HEK293 (cell line): ENCODE data around the gene PRKAG3.

Experiments used
- GLIS1 ChIP-seq: fragments of 450-650 bp; formaldehyde crosslinking; IDR thresholded peaks from 2 replicates; pipeline ENCODE4 v1.5.1; 2016; ENCODE audit warnings: missing biosample characterization, missing genetic modification characterization
- KLF8 ChIP-seq: fragments of 450-650 bp; formaldehyde crosslinking; IDR thresholded peaks from 2 replicates; pipeline ENCODE4 v1.5.1; 2016; ENCODE audit warnings: missing biosample characterization, missing genetic modification characterization
- MEIS1 ChIP-seq: sonication (generic); formaldehyde crosslinking; IDR thresholded peaks from 2 replicates; pipeline ENCODE4 v1.8.1; 2022; ENCODE audit warnings: missing genetic modification reagents, mild to moderate bottlenecking, borderline replicate concordance
- OSR2 ChIP-seq: fragments of 450-650 bp; formaldehyde crosslinking; IDR thresholded peaks from 2 replicates; pipeline ENCODE4 v1.5.1; 2016; ENCODE audit warnings: missing biosample characterization, missing genetic modification characterization
- ZBTB48 ChIP-seq: fragments of 450-650 bp; formaldehyde crosslinking; IDR thresholded peaks from 2 replicates; pipeline ENCODE4 v1.5.1; 2016; ENCODE audit warnings: missing biosample characterization, missing genetic modification characterization
- ZBTB7A ChIP-seq: fragments of 450-650 bp; formaldehyde crosslinking; IDR thresholded peaks from 2 replicates; pipeline ENCODE4 v1.5.1; 2016; ENCODE audit warnings: low read depth, missing biosample characterization, missing genetic modification characterization
- ZFP3 ChIP-seq: fragments of 450-650 bp; formaldehyde crosslinking; IDR thresholded peaks from 2 replicates; pipeline ENCODE4 v1.5.1; 2016; ENCODE audit warnings: low read depth, missing biosample characterization, missing genetic modification characterization
- ZFP37 ChIP-seq: fragments of 450-650 bp; formaldehyde crosslinking; IDR thresholded peaks from 2 replicates; pipeline ENCODE4 v1.5.1; 2016; ENCODE audit warnings: missing biosample characterization, missing genetic modification characterization
- ZNF132 ChIP-seq: fragments of 450-650 bp; formaldehyde crosslinking; IDR thresholded peaks from 2 replicates; pipeline ENCODE4 v1.5.1; 2017; ENCODE audit warnings: missing biosample characterization, missing genetic modification characterization, borderline replicate concordance
- ZNF175 ChIP-seq: fragments of 450-650 bp; formaldehyde crosslinking; IDR thresholded peaks from 2 replicates; pipeline ENCODE4 v1.5.1; 2016; ENCODE audit warnings: missing biosample characterization, missing genetic modification characterization
- ZNF184 ChIP-seq: fragments of 450-650 bp; IDR thresholded peaks from 2 replicates; pipeline ENCODE4 v1.5.1; 2018; ENCODE audit warnings: missing biosample characterization, mild to moderate bottlenecking, missing genetic modification characterization
- ZNF350 ChIP-seq: fragments of 450-650 bp; formaldehyde crosslinking; IDR thresholded peaks from 2 replicates; pipeline ENCODE4 v1.5.0; 2017; ENCODE audit warnings: missing biosample characterization, mild to moderate bottlenecking, missing genetic modification characterization
- ZNF37A ChIP-seq: fragments of 450-650 bp; IDR thresholded peaks from 2 replicates; pipeline ENCODE4 v1.5.1; 2018; ENCODE audit warnings: missing biosample characterization, missing genetic modification characterization
- ZNF426 ChIP-seq: fragments of 450-650 bp; formaldehyde crosslinking; IDR thresholded peaks from 2 replicates; pipeline ENCODE4 v1.5.1; 2017; ENCODE audit warnings: missing biosample characterization, missing genetic modification characterization, mild to moderate bottlenecking, inconsistent platforms, moderate library complexity
- ZNF544 ChIP-seq: fragments of 450-650 bp; formaldehyde crosslinking; IDR thresholded peaks from 2 replicates; pipeline ENCODE4 v1.5.0; 2017; ENCODE audit warnings: missing biosample characterization, missing genetic modification characterization
- ZNF623 ChIP-seq: fragments of 450-650 bp; formaldehyde crosslinking; IDR thresholded peaks from 2 replicates; pipeline ENCODE4 v1.5.1; 2016; ENCODE audit warnings: missing biosample characterization, missing genetic modification characterization
- ZNF626 ChIP-seq: fragments of 450-650 bp; sonication (Bioruptor Pico); formaldehyde crosslinking; IDR thresholded peaks from 2 replicates; pipeline ENCODE4 v1.5.1; 2018; ENCODE audit warnings: missing biosample characterization, missing genetic modification characterization, inconsistent platforms
- ZNF629 ChIP-seq: fragments of 450-650 bp; formaldehyde crosslinking; IDR thresholded peaks from 2 replicates; pipeline ENCODE4 v1.5.1; 2017; ENCODE audit warnings: missing biosample characterization, missing genetic modification characterization
- ZNF654 ChIP-seq: fragments of 450-650 bp; formaldehyde crosslinking; IDR thresholded peaks from 2 replicates; pipeline ENCODE4 v1.5.1; 2016; ENCODE audit warnings: low read depth, missing biosample characterization, missing genetic modification characterization
- ZNF768 ChIP-seq: fragments of 450-650 bp; formaldehyde crosslinking; IDR thresholded peaks from 2 replicates; pipeline ENCODE4 v1.5.1; 2018; ENCODE audit warnings: missing biosample characterization, mild to moderate bottlenecking, missing genetic modification characterization
- ZNF837 ChIP-seq: fragments of 450-650 bp; formaldehyde crosslinking; IDR thresholded peaks from 2 replicates; pipeline ENCODE4 v1.5.1; 2016; ENCODE audit warnings: missing biosample characterization, missing genetic modification characterization
- ZSCAN16 ChIP-seq: fragments of 450-650 bp; formaldehyde crosslinking; IDR thresholded peaks from 2 replicates; pipeline ENCODE4 v1.5.1; 2016; ENCODE audit warnings: missing biosample characterization, missing genetic modification characterization
- TF ChIP-seq, protein P1 (sequence below): IDR thresholded peaks from 2 replicates; pipeline ENCODE4 v1.6.1; 2011; ENCODE audit warnings: mild to moderate bottlenecking, low read depth, low read length, borderline replicate concordance
- TF ChIP-seq, protein P2 (sequence below): fragments of 450-650 bp; formaldehyde crosslinking; IDR thresholded peaks from 2 replicates; pipeline ENCODE4 v1.5.1; 2016; ENCODE audit warnings: missing biosample characterization, missing genetic modification characterization, borderline replicate concordance
- TF ChIP-seq, protein P3 (sequence below): fragments of 450-650 bp; IDR thresholded peaks from 2 replicates; pipeline ENCODE4 v1.5.1; 2018; ENCODE audit warnings: missing biosample characterization, missing genetic modification characterization
- TF ChIP-seq, protein P4 (sequence below): fragments of 450-650 bp; formaldehyde crosslinking; IDR thresholded peaks from 2 replicates; pipeline ENCODE4 v1.5.1; 2016; ENCODE audit warnings: missing biosample characterization, missing genetic modification characterization
- TF ChIP-seq, protein P5 (sequence below): fragments of 450-650 bp; formaldehyde crosslinking; IDR thresholded peaks from 2 replicates; pipeline ENCODE4 v1.5.1; 2016; ENCODE audit warnings: missing biosample characterization, missing genetic modification characterization
- TF ChIP-seq, protein P6 (sequence below): fragments of 450-650 bp; formaldehyde crosslinking; IDR thresholded peaks from 2 replicates; pipeline ENCODE4 v1.5.1; 2016; ENCODE audit warnings: missing biosample characterization, missing genetic modification characterization

PRKAG3 gene

DNA sequence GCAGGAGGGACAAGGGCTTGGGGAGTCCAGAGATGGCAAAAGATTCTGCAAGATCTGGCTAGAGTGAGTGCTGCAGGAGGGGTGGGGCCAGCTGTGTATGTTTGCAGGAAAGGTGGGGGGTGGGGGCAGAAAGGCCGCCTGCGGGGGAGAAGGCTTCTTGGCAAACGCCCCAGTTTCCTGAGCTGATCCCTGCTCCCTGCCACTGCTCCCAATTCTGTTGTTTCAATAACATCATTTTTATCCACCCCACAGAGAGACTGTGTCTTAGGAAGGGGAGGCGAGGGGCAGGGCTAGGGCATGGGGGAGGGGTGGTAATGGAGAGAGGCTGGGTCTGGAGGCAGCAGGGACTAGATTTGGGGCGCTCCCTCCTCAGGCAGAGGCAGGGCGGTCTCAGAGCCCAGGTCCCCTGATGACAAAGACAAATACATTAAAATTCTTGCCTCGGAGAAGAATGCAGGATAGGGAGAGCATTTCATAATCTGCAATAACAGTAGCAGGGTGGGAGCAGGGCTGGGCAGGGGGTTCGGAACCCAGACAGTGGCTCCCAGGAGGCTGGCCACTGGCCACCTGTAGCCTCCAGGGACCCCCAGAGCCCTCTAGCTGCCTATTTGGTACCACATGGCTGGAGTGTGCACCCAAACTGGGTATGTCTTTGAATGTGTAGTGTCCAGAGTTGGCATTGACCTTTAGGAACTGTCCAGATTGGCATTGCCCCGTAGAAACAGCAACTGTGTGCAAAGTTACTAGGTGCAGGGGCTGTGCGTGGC lies 26.0 kb upstream of the PRKAG3 start (continued):
- TF ChIP-seq, protein P1, sequence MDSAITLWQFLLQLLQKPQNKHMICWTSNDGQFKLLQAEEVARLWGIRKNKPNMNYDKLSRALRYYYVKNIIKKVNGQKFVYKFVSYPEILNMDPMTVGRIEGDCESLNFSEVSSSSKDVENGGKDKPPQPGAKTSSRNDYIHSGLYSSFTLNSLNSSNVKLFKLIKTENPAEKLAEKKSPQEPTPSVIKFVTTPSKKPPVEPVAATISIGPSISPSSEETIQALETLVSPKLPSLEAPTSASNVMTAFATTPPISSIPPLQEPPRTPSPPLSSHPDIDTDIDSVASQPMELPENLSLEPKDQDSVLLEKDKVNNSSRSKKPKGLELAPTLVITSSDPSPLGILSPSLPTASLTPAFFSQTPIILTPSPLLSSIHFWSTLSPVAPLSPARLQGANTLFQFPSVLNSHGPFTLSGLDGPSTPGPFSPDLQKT = no peak
- TF ChIP-seq MEIS1 (CRISPR knock-in tag) (no peak), ZFP37 (tag by site-specific recombination) (no peak), ZNF626 (no peak), GLIS1 (tag by site-specific recombination) (peak; percentile 87), ZFP3 (tag by site-specific recombination) (no peak), ZNF184 (tag by site-specific recombination) (no peak), ZNF426 (no peak), ZNF37A (tag by site-specific recombination) (no peak), ZSCAN16 (tag by site-specific recombination) (no peak), ZBTB48 (tag by site-specific recombination) (no peak), ZNF768 (tag by site-specific recombination) (no peak), ZNF544 (no peak), ZBTB7A (no peak), ZNF629 (tag by site-specific recombination) (0 out of 2 replicates have a peak, but pooled peaks have one; percentile 18), ZNF132 (tag by site-specific recombination) (no peak), ZNF837 (tag by site-specific recombination) (no peak), ZNF654 (tag by site-specific recombination) (no peak), ZNF350 (tag by site-specific recombination) (no peak), ZNF623 (tag by site-specific recombination) (no peak), OSR2 (tag by site-specific recombination) (peak; percentile 76), ZNF175 (no peak), KLF8 (tag by site-specific recombination) (no peak)
- TF ChIP-seq, protein P2, sequence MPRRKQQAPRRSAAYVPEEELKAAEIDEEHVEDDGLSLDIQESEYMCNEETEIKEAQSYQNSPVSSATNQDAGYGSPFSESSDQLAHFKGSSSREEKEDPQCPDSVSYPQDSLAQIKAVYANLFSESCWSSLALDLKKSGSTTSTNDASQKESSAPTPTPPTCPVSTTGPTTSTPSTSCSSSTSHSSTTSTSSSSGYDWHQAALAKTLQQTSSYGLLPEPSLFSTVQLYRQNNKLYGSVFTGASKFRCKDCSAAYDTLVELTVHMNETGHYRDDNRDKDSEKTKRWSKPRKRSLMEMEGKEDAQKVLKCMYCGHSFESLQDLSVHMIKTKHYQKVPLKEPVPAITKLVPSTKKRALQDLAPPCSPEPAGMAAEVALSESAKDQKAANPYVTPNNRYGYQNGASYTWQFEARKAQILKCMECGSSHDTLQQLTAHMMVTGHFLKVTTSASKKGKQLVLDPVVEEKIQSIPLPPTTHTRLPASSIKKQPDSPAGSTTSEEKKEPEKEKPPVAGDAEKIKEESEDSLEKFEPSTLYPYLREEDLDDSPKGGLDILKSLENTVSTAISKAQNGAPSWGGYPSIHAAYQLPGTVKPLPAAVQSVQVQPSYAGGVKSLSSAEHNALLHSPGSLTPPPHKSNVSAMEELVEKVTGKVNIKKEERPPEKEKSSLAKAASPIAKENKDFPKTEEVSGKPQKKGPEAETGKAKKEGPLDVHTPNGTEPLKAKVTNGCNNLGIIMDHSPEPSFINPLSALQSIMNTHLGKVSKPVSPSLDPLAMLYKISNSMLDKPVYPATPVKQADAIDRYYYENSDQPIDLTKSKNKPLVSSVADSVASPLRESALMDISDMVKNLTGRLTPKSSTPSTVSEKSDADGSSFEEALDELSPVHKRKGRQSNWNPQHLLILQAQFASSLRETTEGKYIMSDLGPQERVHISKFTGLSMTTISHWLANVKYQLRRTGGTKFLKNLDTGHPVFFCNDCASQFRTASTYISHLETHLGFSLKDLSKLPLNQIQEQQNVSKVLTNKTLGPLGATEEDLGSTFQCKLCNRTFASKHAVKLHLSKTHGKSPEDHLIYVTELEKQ = no peak
- TF ChIP-seq, protein P3, sequence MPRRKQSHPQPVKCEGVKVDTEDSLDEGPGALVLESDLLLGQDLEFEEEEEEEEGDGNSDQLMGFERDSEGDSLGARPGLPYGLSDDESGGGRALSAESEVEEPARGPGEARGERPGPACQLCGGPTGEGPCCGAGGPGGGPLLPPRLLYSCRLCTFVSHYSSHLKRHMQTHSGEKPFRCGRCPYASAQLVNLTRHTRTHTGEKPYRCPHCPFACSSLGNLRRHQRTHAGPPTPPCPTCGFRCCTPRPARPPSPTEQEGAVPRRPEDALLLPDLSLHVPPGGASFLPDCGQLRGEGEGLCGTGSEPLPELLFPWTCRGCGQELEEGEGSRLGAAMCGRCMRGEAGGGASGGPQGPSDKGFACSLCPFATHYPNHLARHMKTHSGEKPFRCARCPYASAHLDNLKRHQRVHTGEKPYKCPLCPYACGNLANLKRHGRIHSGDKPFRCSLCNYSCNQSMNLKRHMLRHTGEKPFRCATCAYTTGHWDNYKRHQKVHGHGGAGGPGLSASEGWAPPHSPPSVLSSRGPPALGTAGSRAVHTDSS (tag by site-specific recombination) = no peak
- TF ChIP-seq, protein P4, sequence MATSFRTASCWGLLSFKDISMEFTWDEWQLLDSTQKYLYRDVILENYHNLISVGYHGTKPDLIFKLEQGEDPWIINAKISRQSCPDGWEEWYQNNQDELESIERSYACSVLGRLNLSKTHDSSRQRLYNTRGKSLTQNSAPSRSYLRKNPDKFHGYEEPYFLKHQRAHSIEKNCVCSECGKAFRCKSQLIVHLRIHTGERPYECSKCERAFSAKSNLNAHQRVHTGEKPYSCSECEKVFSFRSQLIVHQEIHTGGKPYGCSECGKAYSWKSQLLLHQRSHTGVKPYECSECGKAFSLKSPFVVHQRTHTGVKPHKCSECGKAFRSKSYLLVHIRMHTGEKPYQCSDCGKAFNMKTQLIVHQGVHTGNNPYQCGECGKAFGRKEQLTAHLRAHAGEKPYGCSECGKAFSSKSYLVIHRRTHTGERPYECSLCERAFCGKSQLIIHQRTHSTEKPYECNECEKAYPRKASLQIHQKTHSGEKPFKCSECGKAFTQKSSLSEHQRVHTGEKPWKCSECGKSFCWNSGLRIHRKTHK (tag by site-specific recombination) = no peak
- TF ChIP-seq, protein P5, sequence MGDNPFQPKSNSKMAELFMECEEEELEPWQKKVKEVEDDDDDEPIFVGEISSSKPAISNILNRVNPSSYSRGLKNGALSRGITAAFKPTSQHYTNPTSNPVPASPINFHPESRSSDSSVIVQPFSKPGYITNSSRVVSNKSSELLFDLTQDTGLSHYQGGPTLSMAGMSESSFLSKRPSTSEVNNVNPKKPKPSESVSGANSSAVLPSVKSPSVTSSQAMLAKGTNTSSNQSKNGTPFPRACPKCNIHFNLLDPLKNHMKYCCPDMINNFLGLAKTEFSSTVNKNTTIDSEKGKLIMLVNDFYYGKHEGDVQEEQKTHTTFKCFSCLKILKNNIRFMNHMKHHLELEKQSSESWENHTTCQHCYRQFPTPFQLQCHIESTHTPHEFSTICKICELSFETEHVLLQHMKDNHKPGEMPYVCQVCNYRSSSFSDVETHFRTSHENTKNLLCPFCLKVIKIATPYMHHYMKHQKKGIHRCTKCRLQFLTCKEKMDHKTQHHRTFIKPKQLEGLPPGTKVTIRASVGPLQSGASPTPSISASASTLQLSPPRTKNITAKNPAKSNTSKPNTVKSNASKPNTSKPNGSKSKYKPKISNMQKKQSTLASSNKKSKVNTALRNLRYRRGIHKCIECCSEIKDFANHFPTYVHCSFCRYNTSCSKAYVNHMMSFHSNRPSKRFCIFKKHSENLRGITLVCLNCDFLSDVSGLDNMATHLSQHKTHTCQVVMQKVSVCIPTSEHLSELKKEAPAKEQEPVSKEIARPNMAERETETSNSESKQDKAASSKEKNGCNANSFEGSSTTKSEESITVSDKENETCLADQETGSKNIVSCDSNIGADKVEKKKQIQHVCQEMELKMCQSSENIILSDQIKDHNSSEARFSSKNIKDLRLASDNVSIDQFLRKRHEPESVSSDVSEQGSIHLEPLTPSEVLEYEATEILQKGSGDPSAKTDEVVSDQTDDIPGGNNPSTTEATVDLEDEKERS (tag by site-specific recombination) = no peak
- TF ChIP-seq, protein P6, sequence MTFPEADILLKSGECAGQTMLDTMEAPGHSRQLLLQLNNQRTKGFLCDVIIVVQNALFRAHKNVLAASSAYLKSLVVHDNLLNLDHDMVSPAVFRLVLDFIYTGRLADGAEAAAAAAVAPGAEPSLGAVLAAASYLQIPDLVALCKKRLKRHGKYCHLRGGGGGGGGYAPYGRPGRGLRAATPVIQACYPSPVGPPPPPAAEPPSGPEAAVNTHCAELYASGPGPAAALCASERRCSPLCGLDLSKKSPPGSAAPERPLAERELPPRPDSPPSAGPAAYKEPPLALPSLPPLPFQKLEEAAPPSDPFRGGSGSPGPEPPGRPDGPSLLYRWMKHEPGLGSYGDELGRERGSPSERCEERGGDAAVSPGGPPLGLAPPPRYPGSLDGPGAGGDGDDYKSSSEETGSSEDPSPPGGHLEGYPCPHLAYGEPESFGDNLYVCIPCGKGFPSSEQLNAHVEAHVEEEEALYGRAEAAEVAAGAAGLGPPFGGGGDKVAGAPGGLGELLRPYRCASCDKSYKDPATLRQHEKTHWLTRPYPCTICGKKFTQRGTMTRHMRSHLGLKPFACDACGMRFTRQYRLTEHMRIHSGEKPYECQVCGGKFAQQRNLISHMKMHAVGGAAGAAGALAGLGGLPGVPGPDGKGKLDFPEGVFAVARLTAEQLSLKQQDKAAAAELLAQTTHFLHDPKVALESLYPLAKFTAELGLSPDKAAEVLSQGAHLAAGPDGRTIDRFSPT (tag by site-specific recombination) = no peak
